WTC11 (cell line): Measurements from ENCODE around the gene SOX6. TPM values are rescaled to one million over a fixed set of nuclear protein-coding genes. Genes with fewer than 3 reads are reported as not detected.

ENCODE experiments used
- ATAC-seq: fragments of 200-7000 bp; cut with Tn5 transposase; 2 replicates; pipeline ENCODE4 v1.10.0; 2021; ENCODE audit warnings: mild to moderate bottlenecking, moderate library complexity
- CTCF ChIA-PET: fragments of 300-600 bp; sonication (Branson Sonifier 250); formaldehyde crosslinking; loops from one replicate; lab custom pipeline; 2021; ENCODE audit warnings: antibody characterized with exemption; lab: Charles Lee
- POLR2A ChIA-PET: fragments of 350-600 bp; sonication (Branson Sonifier 250); formaldehyde crosslinking; loops from one replicate; lab custom pipeline; 2021; ENCODE audit warnings: antibody characterized with exemption; lab: Charles Lee
- DNase-seq: peaks from one replicate; pipeline ENCODE4 v3.0.0; 2021; ENCODE audit warnings: low spot score
- H3K27ac Mint-ChIP-seq: 2 replicates; pipeline ENCODE4 v1.8.0; 2021; ENCODE audit warnings: mixed read lengths
- H3K27me3 Mint-ChIP-seq: 2 replicates; pipeline ENCODE4 v1.8.0; 2021; ENCODE audit warnings: low read depth, mild to moderate bottlenecking, moderate library complexity, mixed read lengths
- H3K36me3 Mint-ChIP-seq: 2 replicates; pipeline ENCODE4 v1.8.0; 2021; ENCODE audit warnings: mixed read lengths
- H3K4me1 Mint-ChIP-seq: 2 replicates; pipeline ENCODE4 v1.8.0; 2022; ENCODE audit warnings: mixed read lengths
- H3K4me3 Mint-ChIP-seq: 2 replicates; pipeline ENCODE4 v1.8.0; 2021; ENCODE audit warnings: mild to moderate bottlenecking, moderate library complexity, mixed read lengths
- H3K9me3 Mint-ChIP-seq: 2 replicates; pipeline ENCODE4 v1.8.0; 2021; ENCODE audit warnings: mixed read lengths
- CBFB ChIP-seq: sonication (generic); formaldehyde crosslinking; IDR thresholded peaks from 2 replicates; pipeline ENCODE4 v1.8.1; 2022; ENCODE audit warnings: mild to moderate bottlenecking, low read depth, missing genetic modification reagents
- ESRRA ChIP-seq: sonication (generic); formaldehyde crosslinking; IDR thresholded peaks from 2 replicates; pipeline ENCODE4 v1.8.1; 2022; ENCODE audit warnings: mild to moderate bottlenecking, missing genetic modification reagents, borderline replicate concordance
- NFE2L1 ChIP-seq: sonication (generic); formaldehyde crosslinking; IDR thresholded peaks from 2 replicates; pipeline ENCODE4 v1.8.1; 2023; ENCODE audit warnings: missing genetic modification reagents
- PRRX2 ChIP-seq: fragments of 250-450 bp; sonication (Bioruptor Pico); IDR thresholded peaks from 2 replicates; pipeline ENCODE4 v1.8.0; 2021; ENCODE audit warnings: mild to moderate bottlenecking
- RELA ChIP-seq: sonication (generic); formaldehyde crosslinking; IDR thresholded peaks from 2 replicates; pipeline ENCODE4 v1.8.1; 2022; ENCODE audit warnings: missing genetic modification reagents, mild to moderate bottlenecking, borderline replicate concordance
- TCF7 ChIP-seq: sonication (generic); formaldehyde crosslinking; IDR thresholded peaks from 2 replicates; pipeline ENCODE4 v1.8.0; 2022; ENCODE audit warnings: mild to moderate bottlenecking, low read depth, missing genetic modification reagents, moderate library complexity
- TEAD4 ChIP-seq: sonication (generic); formaldehyde crosslinking; IDR thresholded peaks from 2 replicates; pipeline ENCODE4 v1.8.0; 2022; ENCODE audit warnings: mild to moderate bottlenecking, missing genetic modification reagents
- ZBTB21 ChIP-seq: sonication (generic); formaldehyde crosslinking; IDR thresholded peaks from 2 replicates; pipeline ENCODE4 v1.8.1; 2023; ENCODE audit warnings: mild to moderate bottlenecking, missing genetic modification reagents, borderline replicate concordance
- ZNF396 ChIP-seq: fragments of 250-450 bp; sonication (Bioruptor Pico); IDR thresholded peaks from 2 replicates; pipeline ENCODE4 v1.8.0; 2021; ENCODE audit warnings: mild to moderate bottlenecking, moderate library complexity, borderline replicate concordance
- ZNF671 ChIP-seq: fragments of 250-450 bp; sonication (Bioruptor Pico); IDR thresholded peaks from 2 replicates; pipeline ENCODE4 v1.8.0; 2021; ENCODE audit warnings: mild to moderate bottlenecking
- total RNA-seq: library from RNA; stranded (reverse); gene quantifications from 3 replicates; pipeline ENCODE4 v1.2.3, GENCODE V29; 2021
- TF ChIP-seq, protein P1 (sequence below): fragments of 250-450 bp; sonication (Bioruptor Pico); conservative IDR thresholded peaks from 2 replicates; pipeline ENCODE4 v1.9.0; 2021; ENCODE audit warnings: mild to moderate bottlenecking
- TF ChIP-seq, protein P2 (sequence below): fragments of 250-450 bp; sonication (Bioruptor Pico); IDR thresholded peaks from 2 replicates; pipeline ENCODE4 v1.9.0; 2021; ENCODE audit warnings: moderate library complexity, mild to moderate bottlenecking, inconsistent platforms, borderline replicate concordance
- TF ChIP-seq, protein P3 (sequence below): sonication (generic); formaldehyde crosslinking; IDR thresholded peaks from 2 replicates; pipeline ENCODE4 v1.8.0; 2023; ENCODE audit warnings: missing genetic modification reagents
- TF ChIP-seq, protein P4 (sequence below): sonication (generic); formaldehyde crosslinking; conservative IDR thresholded peaks from 2 replicates; pipeline ENCODE4 v1.8.1; 2022; ENCODE audit warnings: mild to moderate bottlenecking, missing genetic modification reagents
- TF ChIP-seq, protein P5 (sequence below): sonication (generic); formaldehyde crosslinking; IDR thresholded peaks from 2 replicates; pipeline ENCODE4 v1.8.1; 2022; ENCODE audit warnings: mild to moderate bottlenecking, moderate library complexity, missing genetic modification reagents
- TF ChIP-seq, protein P6 (sequence below): sonication (generic); formaldehyde crosslinking; IDR thresholded peaks from 2 replicates; pipeline ENCODE4 v1.8.1; 2022; ENCODE audit warnings: mild to moderate bottlenecking, missing genetic modification reagents, moderate library complexity, borderline replicate concordance
- TF ChIP-seq, protein P7 (sequence below): sonication (generic); formaldehyde crosslinking; IDR thresholded peaks from 2 replicates; pipeline ENCODE4 v1.8.1; 2022; ENCODE audit warnings: missing genetic modification reagents, borderline replicate concordance
- TF ChIP-seq, protein P8 (sequence below): fragments of 200-600 bp; IDR thresholded peaks from 2 replicates; pipeline ENCODE4 v1.8.0; 2022; ENCODE audit warnings: antibody characterized with exemption
- TF ChIP-seq, protein P9 (sequence below): fragments of 250-450 bp; sonication (Bioruptor Pico); IDR thresholded peaks from 2 replicates; pipeline ENCODE4 v2.1.2; 2022; ENCODE audit warnings: mild to moderate bottlenecking, moderate library complexity

Gene SOX6
- total RNA-seq, 1 experiment from 2014 or later, result 0.13 TPM

DNA sequence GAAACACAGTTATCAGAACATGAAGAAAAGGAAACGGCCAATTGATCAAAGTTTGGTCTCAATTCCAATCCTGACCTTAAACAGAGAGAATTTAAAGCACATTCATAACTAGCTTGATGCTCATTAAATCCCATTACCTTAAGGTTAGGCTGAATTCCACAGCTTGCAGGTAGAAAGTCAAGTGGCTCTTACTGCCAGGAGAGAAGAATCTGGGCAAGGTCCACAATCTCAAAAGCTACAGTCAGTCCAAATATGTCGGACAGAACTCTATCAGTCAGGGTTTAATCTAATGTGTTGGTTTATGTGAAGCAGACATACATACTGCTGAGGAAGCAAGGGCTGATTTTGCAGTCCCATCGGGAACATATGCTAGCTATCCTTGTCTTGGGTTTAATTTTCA is 348.8 kb downstream of the SOX6 start:
- no peaks in the 10 kb centered on the region for H3K4me1 Mint-ChIP-seq
- H3K9me3 Mint-ChIP-seq, result no peaks in the 10 kb centered on the region
- ChIA-PET POLR2A (no interaction called here), CTCF (interaction anchor here (1.5 kb wide), 1 partner anchor 19 kb away, joined by 6 read pairs; no protein-coding TSS in a partner anchor)
- H3K4me3 Mint-ChIP-seq, result no peak overlapping the region
- H3K27ac Mint-ChIP-seq, result no peak overlapping the region
- H3K27me3 Mint-ChIP-seq, result no peaks in the 10 kb centered on the region; the same call in 1 of the 2 replicates
- DNase-seq, result no peak
- H3K36me3 Mint-ChIP-seq, result no peaks in the 10 kb centered on the region
- TF ChIP-seq RELA (CRISPR knock-in tag), result no peak
- TF ChIP-seq, protein P1, sequence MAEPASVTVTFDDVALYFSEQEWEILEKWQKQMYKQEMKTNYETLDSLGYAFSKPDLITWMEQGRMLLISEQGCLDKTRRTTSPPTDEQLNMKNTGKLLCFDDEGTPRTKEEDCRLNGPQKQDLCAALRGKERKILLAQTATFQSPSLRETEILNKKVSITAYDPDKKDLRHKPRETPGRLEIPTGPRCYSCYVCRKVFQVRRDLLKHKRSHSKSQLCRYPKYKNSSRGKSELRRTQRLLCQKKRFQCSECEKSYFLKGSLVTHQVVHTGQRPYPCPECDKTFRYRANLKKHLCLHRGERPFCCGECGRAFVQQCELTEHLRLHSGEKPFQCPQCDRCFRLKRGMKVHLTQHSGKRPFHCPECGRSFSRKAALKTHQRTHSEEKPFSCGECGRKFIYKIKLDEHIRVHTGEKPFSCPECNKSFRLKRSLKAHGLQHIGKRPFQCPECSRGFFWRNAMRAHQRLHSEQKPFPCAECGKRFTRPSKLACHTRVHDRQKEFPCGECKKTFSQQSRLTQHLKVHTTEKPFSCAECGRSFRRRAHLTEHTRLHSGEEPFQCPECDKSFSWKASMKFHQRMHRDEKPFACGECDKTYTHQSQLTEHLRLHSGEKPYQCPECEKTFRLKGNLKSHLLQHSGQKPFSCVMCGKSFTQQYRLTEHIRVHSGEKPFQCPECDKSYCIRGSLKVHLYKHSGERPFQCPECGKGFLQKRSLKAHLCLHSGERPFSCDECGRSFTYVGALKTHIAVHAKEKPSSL (CRISPR knock-in tag), result no peak
- TF ChIP-seq ZBTB21, result no peak
- TF ChIP-seq, protein P2, sequence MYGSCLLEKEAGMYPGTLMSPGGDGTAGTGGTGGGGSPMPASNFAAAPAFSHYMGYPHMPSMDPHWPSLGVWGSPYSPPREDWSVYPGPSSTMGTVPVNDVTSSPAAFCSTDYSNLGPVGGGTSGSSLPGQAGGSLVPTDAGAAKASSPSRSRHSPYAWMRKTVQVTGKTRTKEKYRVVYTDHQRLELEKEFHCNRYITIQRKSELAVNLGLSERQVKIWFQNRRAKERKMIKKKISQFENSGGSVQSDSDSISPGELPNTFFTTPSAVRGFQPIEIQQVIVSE (CRISPR knock-in tag), result no peak
- TF ChIP-seq CBFB (CRISPR knock-in tag), result no peak
- TF ChIP-seq, protein P3, sequence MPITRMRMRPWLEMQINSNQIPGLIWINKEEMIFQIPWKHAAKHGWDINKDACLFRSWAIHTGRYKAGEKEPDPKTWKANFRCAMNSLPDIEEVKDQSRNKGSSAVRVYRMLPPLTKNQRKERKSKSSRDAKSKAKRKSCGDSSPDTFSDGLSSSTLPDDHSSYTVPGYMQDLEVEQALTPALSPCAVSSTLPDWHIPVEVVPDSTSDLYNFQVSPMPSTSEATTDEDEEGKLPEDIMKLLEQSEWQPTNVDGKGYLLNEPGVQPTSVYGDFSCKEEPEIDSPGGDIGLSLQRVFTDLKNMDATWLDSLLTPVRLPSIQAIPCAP (CRISPR knock-in tag), result no peak
- TF ChIP-seq, protein P4, sequence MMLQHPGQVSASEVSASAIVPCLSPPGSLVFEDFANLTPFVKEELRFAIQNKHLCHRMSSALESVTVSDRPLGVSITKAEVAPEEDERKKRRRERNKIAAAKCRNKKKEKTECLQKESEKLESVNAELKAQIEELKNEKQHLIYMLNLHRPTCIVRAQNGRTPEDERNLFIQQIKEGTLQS, result no peak
- no peak for TF ChIP-seq ESRRA (CRISPR knock-in tag)
- TF ChIP-seq TEAD4 (CRISPR knock-in tag), result no peak
- TF ChIP-seq, protein P5, sequence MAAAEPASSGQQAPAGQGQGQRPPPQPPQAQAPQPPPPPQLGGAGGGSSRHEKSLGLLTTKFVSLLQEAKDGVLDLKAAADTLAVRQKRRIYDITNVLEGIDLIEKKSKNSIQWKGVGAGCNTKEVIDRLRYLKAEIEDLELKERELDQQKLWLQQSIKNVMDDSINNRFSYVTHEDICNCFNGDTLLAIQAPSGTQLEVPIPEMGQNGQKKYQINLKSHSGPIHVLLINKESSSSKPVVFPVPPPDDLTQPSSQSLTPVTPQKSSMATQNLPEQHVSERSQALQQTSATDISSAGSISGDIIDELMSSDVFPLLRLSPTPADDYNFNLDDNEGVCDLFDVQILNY (CRISPR knock-in tag), result no peak
- TF ChIP-seq, protein P6, sequence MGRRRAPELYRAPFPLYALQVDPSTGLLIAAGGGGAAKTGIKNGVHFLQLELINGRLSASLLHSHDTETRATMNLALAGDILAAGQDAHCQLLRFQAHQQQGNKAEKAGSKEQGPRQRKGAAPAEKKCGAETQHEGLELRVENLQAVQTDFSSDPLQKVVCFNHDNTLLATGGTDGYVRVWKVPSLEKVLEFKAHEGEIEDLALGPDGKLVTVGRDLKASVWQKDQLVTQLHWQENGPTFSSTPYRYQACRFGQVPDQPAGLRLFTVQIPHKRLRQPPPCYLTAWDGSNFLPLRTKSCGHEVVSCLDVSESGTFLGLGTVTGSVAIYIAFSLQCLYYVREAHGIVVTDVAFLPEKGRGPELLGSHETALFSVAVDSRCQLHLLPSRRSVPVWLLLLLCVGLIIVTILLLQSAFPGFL (CRISPR knock-in tag), result no peak
- no peak for TF ChIP-seq ZNF396
- no peak for TF ChIP-seq NFE2L1 (CRISPR knock-in tag)
- TF ChIP-seq, protein P7, sequence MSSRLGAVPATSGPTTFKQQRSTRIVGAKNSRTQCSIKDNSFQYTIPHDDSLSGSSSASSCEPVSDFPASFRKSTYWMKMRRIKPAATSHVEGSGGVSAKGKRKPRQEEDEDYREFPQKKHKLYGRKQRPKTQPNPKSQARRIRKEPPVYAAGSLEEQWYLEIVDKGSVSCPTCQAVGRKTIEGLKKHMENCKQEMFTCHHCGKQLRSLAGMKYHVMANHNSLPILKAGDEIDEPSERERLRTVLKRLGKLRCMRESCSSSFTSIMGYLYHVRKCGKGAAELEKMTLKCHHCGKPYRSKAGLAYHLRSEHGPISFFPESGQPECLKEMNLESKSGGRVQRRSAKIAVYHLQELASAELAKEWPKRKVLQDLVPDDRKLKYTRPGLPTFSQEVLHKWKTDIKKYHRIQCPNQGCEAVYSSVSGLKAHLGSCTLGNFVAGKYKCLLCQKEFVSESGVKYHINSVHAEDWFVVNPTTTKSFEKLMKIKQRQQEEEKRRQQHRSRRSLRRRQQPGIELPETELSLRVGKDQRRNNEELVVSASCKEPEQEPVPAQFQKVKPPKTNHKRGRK, result no peak
- TF ChIP-seq PRRX2 (CRISPR knock-in tag), result no peak
- TF ChIP-seq ZNF671 (CRISPR knock-in tag), result no peak
- TF ChIP-seq, protein P8, sequence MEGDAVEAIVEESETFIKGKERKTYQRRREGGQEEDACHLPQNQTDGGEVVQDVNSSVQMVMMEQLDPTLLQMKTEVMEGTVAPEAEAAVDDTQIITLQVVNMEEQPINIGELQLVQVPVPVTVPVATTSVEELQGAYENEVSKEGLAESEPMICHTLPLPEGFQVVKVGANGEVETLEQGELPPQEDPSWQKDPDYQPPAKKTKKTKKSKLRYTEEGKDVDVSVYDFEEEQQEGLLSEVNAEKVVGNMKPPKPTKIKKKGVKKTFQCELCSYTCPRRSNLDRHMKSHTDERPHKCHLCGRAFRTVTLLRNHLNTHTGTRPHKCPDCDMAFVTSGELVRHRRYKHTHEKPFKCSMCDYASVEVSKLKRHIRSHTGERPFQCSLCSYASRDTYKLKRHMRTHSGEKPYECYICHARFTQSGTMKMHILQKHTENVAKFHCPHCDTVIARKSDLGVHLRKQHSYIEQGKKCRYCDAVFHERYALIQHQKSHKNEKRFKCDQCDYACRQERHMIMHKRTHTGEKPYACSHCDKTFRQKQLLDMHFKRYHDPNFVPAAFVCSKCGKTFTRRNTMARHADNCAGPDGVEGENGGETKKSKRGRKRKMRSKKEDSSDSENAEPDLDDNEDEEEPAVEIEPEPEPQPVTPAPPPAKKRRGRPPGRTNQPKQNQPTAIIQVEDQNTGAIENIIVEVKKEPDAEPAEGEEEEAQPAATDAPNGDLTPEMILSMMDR, result no peak
- TF ChIP-seq, protein P9, sequence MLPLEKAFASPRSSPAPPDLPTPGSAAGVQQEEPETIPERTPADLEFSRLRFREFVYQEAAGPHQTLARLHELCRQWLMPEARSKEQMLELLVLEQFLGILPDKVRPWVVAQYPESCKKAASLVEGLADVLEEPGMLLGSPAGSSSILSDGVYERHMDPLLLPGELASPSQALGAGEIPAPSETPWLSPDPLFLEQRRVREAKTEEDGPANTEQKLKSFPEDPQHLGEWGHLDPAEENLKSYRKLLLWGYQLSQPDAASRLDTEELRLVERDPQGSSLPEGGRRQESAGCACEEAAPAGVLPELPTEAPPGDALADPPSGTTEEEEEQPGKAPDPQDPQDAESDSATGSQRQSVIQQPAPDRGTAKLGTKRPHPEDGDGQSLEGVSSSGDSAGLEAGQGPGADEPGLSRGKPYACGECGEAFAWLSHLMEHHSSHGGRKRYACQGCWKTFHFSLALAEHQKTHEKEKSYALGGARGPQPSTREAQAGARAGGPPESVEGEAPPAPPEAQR (CRISPR knock-in tag), result no peak
- no peak for TF ChIP-seq TCF7 (CRISPR knock-in tag)
- no peak for ATAC-seq
